HepG2 (cell line): Measurements from ENCODE around the gene CEACAM16. TPM values are rescaled to one million over a fixed set of nuclear protein-coding genes. Genes with fewer than 3 reads are reported as not detected.
A peak's percentile ranks its signal among the peaks of the same experiment; 100 is the strongest.

Source experiments
- ATAC-seq: fragments of 200-7000 bp; cut with Tn5 transposase; 3 replicates; pipeline ENCODE4 v1.9.1; 2020; ENCODE audit warnings: mild to moderate bottlenecking, moderate library complexity
- BruUV-seq: library from RNA; stranded (reverse); fragments of 400-500 nt; replicated peaks from 2 replicates; lab custom pipeline; 2021; lab: Mats Ljungman, UMichigan
- CTCF ChIA-PET: fragments of 300-600 bp; formaldehyde crosslinking; extraction: SDS; loops from one replicate; lab custom pipeline; 2021; ENCODE audit warnings: low total read pairs, inconsistent platforms, low intra/inter-chr PET ratio; lab: Yijun Ruan, JAX
- POLR2A ChIA-PET: fragments of 350-600 bp; sonication (Branson Sonifier 250); formaldehyde crosslinking; loops from one replicate; lab custom pipeline; 2020; ENCODE audit warnings: antibody characterized with exemption, inconsistent platforms; lab: Yijun Ruan, JAX
- DNase-seq: peaks from one replicate; pipeline ENCODE4 v3.0.0-alpha.2; 2015; ENCODE audit warnings: low spot score
- FAIRE-seq: peaks from 3 replicates; lab custom pipeline; 2011; peaks lifted over from hg19 to GRCh38; lab: Jason Lieb, UNC
- H2AFZ ChIP-seq: one replicate; pipeline ENCODE4 v1.6.1; 2011; ENCODE audit warnings: low read length, inconsistent platforms
- H3K27ac ChIP-seq: fragments of 300-600 bp; 3 replicates; pipeline ENCODE4 v1.8.0; 2011; ENCODE audit warnings: mixed run types, mild to moderate bottlenecking, mixed read lengths, low read length, inconsistent platforms; ENCODE audit not compliant: insufficient read depth; ENCODE audit errors: extremely low read length
- H3K27me3 ChIP-seq, 2 experiments: fragments of 200-600 bp in 1 of 2; 2 replicates in 1 of 2; 3 replicates in 1 of 2; pipeline versions ENCODE4 v1.6.0 to v1.8.0; 2011; ENCODE audit warnings: low read length in 2 of 2, mild to moderate bottlenecking in 2 of 2, moderate library complexity in 2 of 2, inconsistent platforms in 1 of 2; ENCODE audit not compliant: insufficient read depth in 2 of 2, control insufficient read depth in 1 of 2
- H3K36me3 ChIP-seq, 2 experiments: fragments of 200-600 bp in 1 of 2; replicated peaks in 1 of 2; 2 replicates in 1 of 2; 3 replicates in 1 of 2; pipeline versions ENCODE4 v1.5.1 to v1.8.0; 2011; ENCODE audit warnings: low read length in 2 of 2, inconsistent platforms in 1 of 2; ENCODE audit not compliant: insufficient read depth in 2 of 2, control insufficient read depth in 1 of 2
- H3K4me1 ChIP-seq: 2 replicates; pipeline ENCODE4 v1.5.1; 2012; ENCODE audit warnings: low read length, inconsistent platforms; ENCODE audit not compliant: insufficient read depth
- H3K4me2 ChIP-seq: 2 replicates; pipeline ENCODE4 v1.6.0; 2011; ENCODE audit warnings: low read depth, low read length, inconsistent platforms
- H3K4me3 ChIP-seq, 3 experiments: fragments of 200-600 bp in 1 of 3; sonication (generic), shearing (Covaris generic) in 1 of 3; replicated peaks in 1 of 3; 2 replicates each; pipeline ENCODE4 v1.5.1; 2011 to 2016; ENCODE audit warnings: low read length in 3 of 3, inconsistent platforms in 2 of 3, low read depth in 2 of 3, mild to moderate bottlenecking in 2 of 3, control low read depth in 1 of 3, mixed read lengths in 1 of 3; ENCODE audit not compliant: insufficient read depth in 1 of 3
- H3K79me2 ChIP-seq: one replicate; pipeline ENCODE4 v1.6.1; 2011; ENCODE audit warnings: low read length, inconsistent platforms; ENCODE audit not compliant: insufficient read depth
- H3K9ac ChIP-seq: 2 replicates; pipeline ENCODE4 v1.6.0; 2011; ENCODE audit warnings: mild to moderate bottlenecking, low read depth, low read length, inconsistent platforms; ENCODE audit not compliant: insufficient read depth
- H3K9me3 ChIP-seq: 2 replicates; pipeline ENCODE4 v1.5.1; 2012; ENCODE audit warnings: mild to moderate bottlenecking, low read length
- H4K20me1 ChIP-seq: 2 replicates; pipeline ENCODE4 v1.6.0; 2011; ENCODE audit warnings: inconsistent platforms, mild to moderate bottlenecking, low read length, moderate library complexity; ENCODE audit not compliant: insufficient read depth
- AGO2 ChIP-seq: fragments of 200-400 bp; formaldehyde crosslinking; optimal IDR thresholded peaks from 2 replicates; pipeline ENCODE3; 2017; ENCODE audit warnings: mild to moderate bottlenecking, low read depth, low read length, moderate library complexity
- HNF4A ChIP-seq: sonication (generic); formaldehyde crosslinking; IDR thresholded peaks from 2 replicates; pipeline ENCODE4 v1.4.0; 2020; ENCODE audit warnings: missing genetic modification reagents
- NFYC ChIP-seq: IDR thresholded peaks from 2 replicates; pipeline ENCODE4 v1.6.1; 2016; ENCODE audit warnings: missing genetic modification reagents, missing compliant biosample characterization
- NR2F1 ChIP-seq, 2 experiments: fragments of 450-650 bp in 1 of 2; formaldehyde crosslinking in 1 of 2; IDR thresholded peaks; 2 replicates each; pipeline versions ENCODE4 v1.5.0 to v1.6.1; 2016 to 2020; ENCODE audit warnings: mild to moderate bottlenecking in 1 of 2, missing compliant biosample characterization in 1 of 2, missing genetic modification reagents in 1 of 2, moderate library complexity in 1 of 2
- RBM22 ChIP-seq: fragments of 200-400 bp; formaldehyde crosslinking; optimal IDR thresholded peaks from 2 replicates; pipeline ENCODE3; 2017; ENCODE audit warnings: mild to moderate bottlenecking, low read length, moderate library complexity
- RFXANK ChIP-seq: IDR thresholded peaks from 2 replicates; pipeline ENCODE4 v1.6.1; 2016
- SALL1 ChIP-seq: sonication (generic); formaldehyde crosslinking; IDR thresholded peaks from 2 replicates; pipeline ENCODE4 v1.8.0; 2022; ENCODE audit warnings: mild to moderate bottlenecking, missing genetic modification reagents
- SKI ChIP-seq: fragments of 450-650 bp; IDR thresholded peaks from one replicate; pipeline ENCODE4 v1.6.1; 2018; ENCODE audit warnings: mild to moderate bottlenecking; ENCODE audit not compliant: partially characterized antibody
- TGIF2 ChIP-seq: IDR thresholded peaks from 2 replicates; pipeline ENCODE4 v1.6.1; 2016; ENCODE audit warnings: control low read depth, missing compliant biosample characterization
- ZC3H13 ChIP-seq: sonication (generic); formaldehyde crosslinking; IDR thresholded peaks from 2 replicates; pipeline ENCODE4 v1.8.1; 2023; ENCODE audit warnings: mild to moderate bottlenecking, missing genetic modification reagents, moderate library complexity
- ZNF629 ChIP-seq: sonication (generic); formaldehyde crosslinking; conservative IDR thresholded peaks from 2 replicates; pipeline ENCODE4 v1.5.0; 2020; ENCODE audit warnings: missing genetic modification reagents
- WGBS: methylation state at CpG from one replicate; pipeline ENCODE4 v1.1.6; 2017; ENCODE audit warnings: low lambda C conversion rate; 5-methylcytosine and 5-hydroxymethylcytosine counted together
- in situ Hi-C: cut with HindIII; loops from 2 replicates; pipeline ENCODE4 v1.10.0; 2017; ENCODE audit warnings: low pct_unique_long_range_greater_than_20kb; ENCODE audit not compliant: extremely low pct_ligation_motif_present
- intact Hi-C: fragments of 100-400 bp; cut with micrococcal nuclease; formaldehyde crosslinking; loops from one replicate; pipeline ENCODE4 v1.10.0; 2022; ENCODE audit not compliant: unreplicated experiment
- polyA plus RNA-seq, 8 experiments: library from polyadenylated mRNA; depleted of rRNA in 3 of 8; stranded (reverse) in 7 of 8; unstranded in 1 of 8; fragments of >200 nt; fragmentation: Illumina TruSeq in 4 of 8; extraction: Trizol in 4 of 8; gene quantifications; 2 replicates each; pipeline versions ENCODE4 v1.2.1 to v1.2.3, GENCODE V29; 2011 to 2016; ENCODE audit warnings: low read depth in 4 of 8, missing spikeins in 1 of 8, mixed read lengths in 1 of 8; ENCODE audit not compliant: insufficient read depth in 1 of 8
- total RNA-seq, 5 experiments: library from RNA; depleted of rRNA; stranded (reverse); fragments of >200 nt; fragmentation: Illumina TruSeq; extraction: Trizol; gene quantifications; 2 replicates each; pipeline ENCODE4 v1.2.3, GENCODE V29; 2016; ENCODE audit warnings: low read depth in 1 of 5
- TF ChIP-seq, protein P1 (sequence below): sonication (generic); formaldehyde crosslinking; IDR thresholded peaks from 2 replicates; pipeline ENCODE4 v1.5.0; 2020; ENCODE audit warnings: mild to moderate bottlenecking, missing genetic modification reagents

CEACAM16 gene
- total and polyA plus RNA-seq, 2 of the 13 experiments (the other 11 are each of a cell fraction or from before 2014, with no cell fraction given) = not detected

DNA sequence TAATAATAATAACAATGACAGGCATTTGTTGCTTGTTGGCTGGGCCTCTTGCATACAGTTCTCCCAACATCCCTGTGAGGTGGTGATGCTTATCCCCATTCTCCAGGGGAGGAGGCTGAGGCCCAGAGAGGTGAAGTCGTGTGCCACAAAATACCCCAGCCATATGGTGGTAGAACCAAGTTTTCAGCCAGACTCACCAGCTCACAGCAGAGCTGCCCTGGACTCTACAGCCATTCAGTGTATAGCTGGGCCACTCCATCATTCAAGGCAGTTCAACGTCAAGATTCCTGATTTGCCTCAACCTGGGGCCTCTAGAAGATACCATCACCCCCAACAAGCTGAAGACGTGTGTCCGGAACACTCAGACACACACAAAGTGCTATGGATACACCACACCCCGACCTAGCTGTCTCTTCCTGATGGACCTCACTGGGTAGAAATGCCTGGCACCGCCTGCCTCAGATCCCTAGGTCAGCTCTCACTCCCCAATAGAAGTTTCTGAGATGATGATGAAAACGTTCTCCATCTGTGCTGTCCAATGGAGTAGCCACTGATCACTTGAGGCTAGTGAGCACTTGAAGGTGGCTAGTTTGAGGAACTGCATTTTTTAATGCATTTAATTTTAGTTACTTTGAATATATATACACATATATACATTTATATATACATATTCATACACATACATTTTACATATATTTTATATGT is 31.9 kb upstream of the CEACAM16 start:
- H3K4me3 ChIP-seq = no peak overlapping the region
- in situ Hi-C loops = no loop called here
- ATAC-seq = peak; percentile 43

DNA sequence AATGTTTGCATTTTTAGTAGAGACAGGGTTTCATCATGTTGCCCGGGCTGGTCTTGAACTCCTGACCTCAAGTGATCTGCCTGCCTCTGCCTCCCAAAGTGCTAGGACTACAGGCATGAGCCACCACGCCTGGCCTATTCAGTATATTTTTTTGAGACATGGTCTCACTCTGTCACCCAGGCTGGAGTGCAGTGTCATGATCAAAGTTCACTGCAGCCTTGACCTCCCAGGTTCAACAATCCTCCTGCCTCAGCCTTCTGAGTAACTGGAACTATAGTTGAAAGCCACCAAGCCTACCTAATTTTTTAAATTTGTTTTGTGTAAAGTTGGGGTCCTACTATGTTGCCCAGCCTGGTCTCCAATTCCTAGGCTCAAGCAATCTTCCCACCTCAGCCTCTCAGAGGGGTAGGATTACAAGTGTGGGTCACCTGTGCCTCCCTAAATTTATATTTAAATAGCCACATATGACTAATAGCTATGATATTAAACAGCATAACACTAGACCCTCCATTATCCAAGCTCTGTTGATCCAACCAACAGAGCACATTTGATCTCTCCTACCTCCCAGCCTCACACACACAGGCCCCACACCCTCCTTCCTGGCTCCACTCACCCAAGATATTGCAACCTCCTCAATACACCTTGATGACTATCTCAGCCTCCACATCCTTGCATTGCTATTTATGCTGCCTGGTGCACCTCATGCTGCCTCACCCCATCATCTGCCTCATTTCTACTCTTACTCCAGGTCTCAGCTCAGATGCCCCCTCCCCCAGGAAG is 29.8 kb upstream of the CEACAM16 start:
- 56% methylated on average over 1 of the region's 2 CpGs for WGBS
- H3K79me2 ChIP-seq = no peaks in the 10 kb centered on the region
- in situ Hi-C loops = no loop called here
- peaks cover 0 to 1% of the 10 kb centered on the region in 2 experiments; a peak in 1 of 5 replicates for H3K36me3 ChIP-seq
- BruUV-seq = no TSS peak
- no peak for DNase-seq
- no peak overlapping the region for H3K4me3 ChIP-seq
- no peaks in the 10 kb centered on the region for H3K9me3 ChIP-seq
- no peak overlapping the region for H3K4me2 ChIP-seq
- CTCF ChIA-PET = no interaction called here
- intact Hi-C loops = no loop called here
- H2AFZ ChIP-seq = no peak overlapping the region
- POLR2A ChIA-PET = no interaction called here
- H3K27ac ChIP-seq = no peak overlapping the region
- peaks cover 7% of the 10 kb centered on the region for H3K4me1 ChIP-seq
- no peaks in the 10 kb centered on the region for H4K20me1 ChIP-seq
- no peak overlapping the region for H3K9ac ChIP-seq
- peak; percentile 18 for FAIRE-seq
- peak; percentile 32 for ATAC-seq
- H3K27me3 ChIP-seq = no peaks in the 10 kb centered on the region
- TF ChIP-seq NFYC (CRISPR knock-in tag) (no peak), SALL1 (CRISPR knock-in tag) (0 out of 2 replicates have a peak, but pooled peaks have one; percentile 24), SKI (peak; percentile 64), NR2F1 (CRISPR knock-in tag; IDR thresholded peaks at IDR 0.05) (peak in 1 of 2 experiments; percentile 59; a peak in 2 of 4 replicates), RFXANK (no peak), HNF4A (CRISPR knock-in tag) (peak; percentile 39; the same call in 1 of the 2 replicates), RBM22 (no peak)
- TF ChIP-seq, protein P1, sequence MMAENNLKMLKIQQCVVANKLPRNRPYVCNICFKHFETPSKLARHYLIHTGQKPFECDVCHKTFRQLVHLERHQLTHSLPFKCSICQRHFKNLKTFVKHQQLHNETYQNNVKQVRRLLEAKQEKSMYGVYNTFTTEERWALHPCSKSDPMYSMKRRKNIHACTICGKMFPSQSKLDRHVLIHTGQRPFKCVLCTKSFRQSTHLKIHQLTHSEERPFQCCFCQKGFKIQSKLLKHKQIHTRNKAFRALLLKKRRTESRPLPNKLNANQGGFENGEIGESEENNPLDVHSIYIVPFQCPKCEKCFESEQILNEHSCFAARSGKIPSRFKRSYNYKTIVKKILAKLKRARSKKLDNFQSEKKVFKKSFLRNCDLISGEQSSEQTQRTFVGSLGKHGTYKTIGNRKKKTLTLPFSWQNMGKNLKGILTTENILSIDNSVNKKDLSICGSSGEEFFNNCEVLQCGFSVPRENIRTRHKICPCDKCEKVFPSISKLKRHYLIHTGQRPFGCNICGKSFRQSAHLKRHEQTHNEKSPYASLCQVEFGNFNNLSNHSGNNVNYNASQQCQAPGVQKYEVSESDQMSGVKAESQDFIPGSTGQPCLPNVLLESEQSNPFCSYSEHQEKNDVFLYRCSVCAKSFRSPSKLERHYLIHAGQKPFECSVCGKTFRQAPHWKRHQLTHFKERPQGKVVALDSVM = peak; percentile 81

More for the DNA sequence above, 31.9 kb upstream of the CEACAM16 start:
- Histone ChIP-seq H3K9ac (no peak overlapping the region), H4K20me1 (no peaks in the 10 kb centered on the region), H3K36me3 (peaks cover 6 to 15% of the 10 kb centered on the region in 2 experiments), H3K4me1 (peaks cover 7% of the 10 kb centered on the region), H3K27ac (no peak overlapping the region), H3K27me3 (no peaks in the 10 kb centered on the region), H3K79me2 (no peaks in the 10 kb centered on the region), H3K9me3 (no peaks in the 10 kb centered on the region), H2AFZ (no peak overlapping the region), H3K4me2 (no peak overlapping the region)
- intact Hi-C loops = no loop called here
- FAIRE-seq (no peak), DNase-seq (no peak)
- WGBS = 82% methylated on average over 7 of the region's 7 CpGs
- BruUV-seq = TSS peak; percentile 15
- POLR2A ChIA-PET = no interaction called here
- CTCF ChIA-PET = no interaction called here
- TF ChIP-seq ZC3H13 (CRISPR knock-in tag) (0 out of 2 replicates have a peak, but pooled peaks have one; percentile 28), ZNF629 (CRISPR knock-in tag) (0 out of 2 replicates have a peak, but pooled peaks have one; percentile 31), AGO2 (peak; percentile 30), TGIF2 (CRISPR knock-in tag) (no peak)
